SK-N-SH (cell line): Measurements from ENCODE around the gene AIP.

Experiments used
- CTCF ChIP-seq: fragments of 200-600 bp; sonication (generic); IDR thresholded peaks from 2 replicates; pipeline ENCODE4 v1.6.1; 2017; ENCODE audit warnings: antibody characterized with exemption, mild to moderate bottlenecking, moderate library complexity
- ELF1 ChIP-seq: IDR thresholded peaks from 2 replicates; pipeline ENCODE4 v1.4.0; 2012
- EP300 ChIP-seq, 2 experiments: IDR thresholded peaks; 2 replicates each; pipeline versions ENCODE4 v1.4.0 to v1.6.1; 2012; ENCODE audit warnings: borderline replicate concordance in 1 of 2, low read depth in 1 of 2, low read length in 1 of 2
- EZH2phosphoT487 ChIP-seq: fragments of 200-600 bp; sonication (generic); IDR thresholded peaks from 2 replicates; pipeline ENCODE4 v1.6.1; 2017; ENCODE audit warnings: low read depth, mixed run types, mild to moderate bottlenecking, antibody characterized with exemption, moderate library complexity, borderline replicate concordance
- FOXM1 ChIP-seq: IDR thresholded peaks from 2 replicates; pipeline ENCODE4 v1.4.0; 2012; ENCODE audit warnings: low read depth, mild to moderate bottlenecking
- GABPA ChIP-seq: IDR thresholded peaks from 2 replicates; pipeline ENCODE4 v1.4.0; 2012; ENCODE audit warnings: low read depth, mild to moderate bottlenecking
- SIN3A ChIP-seq: IDR thresholded peaks from 2 replicates; pipeline ENCODE4 v1.6.1; 2012; ENCODE audit warnings: low read depth, mild to moderate bottlenecking, low read length, moderate library complexity, borderline replicate concordance
- YY1 ChIP-seq: IDR thresholded peaks from 2 replicates; pipeline ENCODE4 v1.4.0; 2012; ENCODE audit warnings: low read depth, mild to moderate bottlenecking
- TF ChIP-seq, protein P1 (sequence below): fragments of 150-350 bp; IDR thresholded peaks from 2 replicates; pipeline ENCODE4 v1.6.1; 2016; ENCODE audit warnings: mild to moderate bottlenecking, low read depth, low read length

DNA sequence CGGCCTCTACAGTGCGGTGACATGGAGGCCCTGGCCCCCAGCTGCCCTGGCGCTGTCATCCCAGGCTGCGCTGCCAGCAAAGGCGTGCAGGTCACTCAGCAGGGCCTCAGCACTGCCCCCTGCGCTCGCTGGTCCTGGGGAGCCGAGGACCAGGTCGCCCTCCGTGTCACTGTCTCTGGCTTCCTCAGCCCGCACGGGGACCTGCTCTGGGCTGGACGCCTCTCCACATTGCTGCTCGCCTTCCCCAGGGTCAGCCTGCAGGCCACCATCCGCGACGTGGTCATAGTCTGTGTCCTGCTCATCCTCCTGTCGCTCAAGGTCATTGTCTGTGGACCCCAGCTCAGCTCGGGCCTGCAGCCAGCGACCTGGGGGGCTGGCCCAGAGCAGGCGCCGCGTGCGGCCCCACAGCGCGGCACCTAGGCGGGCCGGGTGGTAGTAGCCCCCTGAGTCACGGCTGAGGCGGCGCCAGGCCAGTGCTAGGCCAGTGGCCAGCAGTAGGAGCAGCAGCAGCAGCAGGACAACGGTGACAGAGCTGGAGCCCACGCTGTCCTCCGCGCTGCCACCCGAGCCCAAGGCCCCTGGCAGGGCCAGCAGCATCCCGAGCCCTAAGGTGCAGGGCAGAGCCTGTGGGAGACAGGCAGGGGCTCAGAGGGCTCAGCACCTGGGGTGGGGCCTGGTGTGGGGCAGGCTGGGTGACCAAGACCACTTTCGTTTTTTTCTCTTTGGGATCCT is 46.9 kb upstream of the AIP start:
- TF ChIP-seq EZH2phosphoT487 (no peak), EP300 (IDR thresholded peaks at IDR 0.05; ENCODE audit: borderline replicate concordance in 1 of 2, low read depth in 1 of 2, low read length in 1 of 2) (no peak), SIN3A (no peak), YY1 (no peak), GABPA (no peak), CTCF (no peak), FOXM1 (no peak), ELF1 (no peak)
- TF ChIP-seq, protein P1, sequence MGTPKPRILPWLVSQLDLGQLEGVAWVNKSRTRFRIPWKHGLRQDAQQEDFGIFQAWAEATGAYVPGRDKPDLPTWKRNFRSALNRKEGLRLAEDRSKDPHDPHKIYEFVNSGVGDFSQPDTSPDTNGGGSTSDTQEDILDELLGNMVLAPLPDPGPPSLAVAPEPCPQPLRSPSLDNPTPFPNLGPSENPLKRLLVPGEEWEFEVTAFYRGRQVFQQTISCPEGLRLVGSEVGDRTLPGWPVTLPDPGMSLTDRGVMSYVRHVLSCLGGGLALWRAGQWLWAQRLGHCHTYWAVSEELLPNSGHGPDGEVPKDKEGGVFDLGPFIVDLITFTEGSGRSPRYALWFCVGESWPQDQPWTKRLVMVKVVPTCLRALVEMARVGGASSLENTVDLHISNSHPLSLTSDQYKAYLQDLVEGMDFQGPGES: no peak
